RPMI8226 (cell line): Measurements from ENCODE around the gene LSM4.

Source experiments
- DNase-seq: peaks from one replicate; pipeline ENCODE4 v3.0.0-alpha.2; 2015

Gene LSM4

GRCh38 chr19:18274219-18274780 lies 48.6 kb downstream of the LSM4 start, which contains the start of gene IQCN:
Gene IQCN (minus strand): TSS chr19:18274452. CDS start chr19:18269478, 4,974 bp downstream.
- DNase-seq: no peak

GRCh38 chr19:18273561-18274218 lies 49.2 kb downstream of the LSM4 start:
- no peak for DNase-seq

GRCh38 chr19:18271433-18271841 lies 51.4 kb downstream of the LSM4 start:
- DNase-seq: no peak

- no peak for DNase-seq
Observed at GRCh38 chr19:18270326-18270725, 52.5 kb downstream of the LSM4 start.

- no peak for DNase-seq
Observed at GRCh38 chr19:18269070-18269723, 53.7 kb downstream of the LSM4 start.

GRCh38 chr19:18266771-18267686 lies 55.8 kb downstream of the LSM4 start:
- no peak for DNase-seq

- no peak for DNase-seq
Observed at GRCh38 chr19:18265582-18265981, 57.3 kb downstream of the LSM4 start.

GRCh38 chr19:18264971-18265540 lies 57.8 kb downstream of the LSM4 start:
- no peak for DNase-seq

- DNase-seq: peak; percentile 26
Observed at GRCh38 chr19:18264137-18264854, 58.6 kb downstream of the LSM4 start.

- no peak for DNase-seq
Observed at GRCh38 chr19:18263324-18264136, 59.3 kb downstream of the LSM4 start.

GRCh38 chr19:18262917-18263316 lies 60.0 kb downstream of the LSM4 start:
- no peak for DNase-seq

GRCh38 chr19:18262144-18262543 lies 60.7 kb downstream of the LSM4 start:
- DNase-seq: no peak

GRCh38 chr19:18261474-18261873 lies 61.4 kb downstream of the LSM4 start:
- DNase-seq: no peak

GRCh38 chr19:18259893-18260292 lies 63.0 kb downstream of the LSM4 start:
- DNase-seq: no peak

- no peak for DNase-seq
Observed at GRCh38 chr19:18257503-18258470, 65.1 kb downstream of the LSM4 start.
